ENCODE data around the gene OR6N2.

GRCh38 chr1:158794247-158794646 lies 13.2 kb upstream of the OR6N2 start:
- TF ChIP-seq CTCF (IDR thresholded peaks at IDR 0.05; ENCODE audit: low read length) (no peak), EZH2 (IDR thresholded peaks at IDR 0.05; ENCODE audit: borderline replicate concordance, low read length) (no peak)

Data from OCI-LY1 (cell line).